K562 (cell line): Measurements from ENCODE around the gene GPR153. TPM values are rescaled to one million over a fixed set of nuclear protein-coding genes. Genes with fewer than 3 reads are reported as not detected.

Experiments
- ATAC-seq: fragments of 200-7000 bp; cut with Tn5 transposase; 3 replicates; pipeline ENCODE4 v1.9.1; 2020; ENCODE audit warnings: moderate library complexity
- BruUV-seq: library from RNA; stranded (reverse); fragments of 400-500 nt; replicated peaks from 2 replicates; lab custom pipeline; 2021; lab: Mats Ljungman, UMichigan
- CTCF ChIA-PET: fragments of 300-600 bp; formaldehyde crosslinking; extraction: SDS; loops from one replicate; lab custom pipeline; 2021; ENCODE audit warnings: low intra/inter-chr PET ratio; lab: Yijun Ruan, JAX
- POLR2A ChIA-PET: fragments of 300-600, 350-650 bp; sonication (Branson Sonifier 250); formaldehyde crosslinking; extraction: SDS; loops from one replicate; lab custom pipeline; 2021; ENCODE audit warnings: antibody characterized with exemption, inconsistent platforms; lab: Yijun Ruan, JAX
- DNase-seq, 4 experiments: peaks; one replicate each; pipeline versions ENCODE4 v3.0.0 to v3.0.0-alpha.2; 2011 to 2018; ENCODE audit warnings: low spot score in 3 of 4, mixed read lengths in 3 of 4; ENCODE audit errors: extremely low read depth in 1 of 4
- FAIRE-seq: peaks from 2 replicates; lab custom pipeline; 2011; peaks lifted over from hg19 to GRCh38; lab: Jason Lieb, UNC
- H2AFZ ChIP-seq: 2 replicates; pipeline ENCODE4 v1.6.0; 2011; ENCODE audit warnings: low read depth, low read length, control low read depth, inconsistent platforms
- H3K27ac ChIP-seq: fragments of 200-600 bp; 3 replicates; pipeline ENCODE4 v1.8.0; 2011; ENCODE audit warnings: low read depth, mild to moderate bottlenecking, control low read depth, inconsistent platforms, low read length, moderate library complexity, mixed read lengths; ENCODE audit errors: extremely low read depth
- H3K27me3 ChIP-seq, 2 experiments: fragments of 300-600 bp in 1 of 2; 2 replicates in 1 of 2; 3 replicates in 1 of 2; pipeline versions ENCODE4 v1.6.0 to v1.8.0; 2011; ENCODE audit warnings: inconsistent platforms in 2 of 2, low read length in 2 of 2, mild to moderate bottlenecking in 1 of 2, mixed read lengths in 1 of 2, moderate library complexity in 1 of 2; ENCODE audit not compliant: control insufficient read depth in 2 of 2, insufficient read depth in 2 of 2
- H3K36me3 ChIP-seq: fragments of 300-600 bp; 3 replicates; pipeline ENCODE4 v1.8.0; 2011; ENCODE audit warnings: mild to moderate bottlenecking, low read length, inconsistent platforms; ENCODE audit not compliant: control insufficient read depth, insufficient read depth
- H3K4me1 ChIP-seq, 2 experiments: fragments of 200-600 bp in 1 of 2; replicated peaks in 1 of 2; 2 replicates in 1 of 2; 3 replicates in 1 of 2; pipeline versions ENCODE4 v1.5.1 to v1.8.0; 2011; ENCODE audit warnings: inconsistent platforms in 2 of 2, low read length in 2 of 2, mild to moderate bottlenecking in 1 of 2, mixed read lengths in 1 of 2, moderate library complexity in 1 of 2; ENCODE audit not compliant: control insufficient read depth in 2 of 2, insufficient read depth in 2 of 2
- H3K4me2 ChIP-seq: 2 replicates; pipeline ENCODE4 v1.6.1; 2011; ENCODE audit warnings: low read length, control low read depth, inconsistent platforms, mixed read lengths; ENCODE audit not compliant: insufficient read depth
- H3K4me3 ChIP-seq: fragments of 200-600 bp; sonication (generic), shearing (Covaris generic); 2 replicates; pipeline ENCODE4 v1.5.1; 2016; ENCODE audit warnings: control low read depth, inconsistent platforms
- H3K79me2 ChIP-seq: fragments of 200-600 bp; 3 replicates; pipeline ENCODE4 v1.8.0; 2011; ENCODE audit warnings: low read length, inconsistent platforms; ENCODE audit not compliant: control insufficient read depth, insufficient read depth
- H3K9ac ChIP-seq, 2 experiments: 2 replicates each; pipeline versions ENCODE4 v1.6.0 to v1.6.1; 2011; ENCODE audit warnings: low read depth in 2 of 2, low read length in 2 of 2, control low read depth in 1 of 2, inconsistent platforms in 1 of 2, mild to moderate bottlenecking in 1 of 2, mixed read lengths in 1 of 2; ENCODE audit not compliant: insufficient read depth in 1 of 2
- H3K9me1 ChIP-seq: one replicate; pipeline ENCODE4 v1.6.0; 2011; ENCODE audit warnings: inconsistent platforms, mild to moderate bottlenecking, low read length, moderate library complexity; ENCODE audit not compliant: control insufficient read depth, insufficient read depth
- H3K9me3 ChIP-seq: replicated peaks from 2 replicates; pipeline ENCODE4 v1.5.1; 2011; ENCODE audit warnings: low read depth, low read length, inconsistent platforms; ENCODE audit not compliant: control insufficient read depth, insufficient read depth
- H4K20me1 ChIP-seq: replicated peaks from 2 replicates; pipeline ENCODE4 v1.6.1; 2011; ENCODE audit warnings: low read length, inconsistent platforms, mixed read lengths; ENCODE audit not compliant: control insufficient read depth, insufficient read depth
- ATF1 ChIP-seq, 2 experiments: fragments of 450-650 bp in 1 of 2; IDR thresholded peaks; 2 replicates each; pipeline ENCODE4 v1.6.1; 2016; ENCODE audit warnings: missing compliant biosample characterization in 1 of 2, missing genetic modification characterization in 1 of 2
- ETS1 ChIP-seq: conservative IDR thresholded peaks from 2 replicates; pipeline ENCODE4 v1.6.1; 2011; ENCODE audit warnings: low read depth, mild to moderate bottlenecking, low read length; ENCODE audit not compliant: control insufficient read depth
- MCM3 ChIP-seq: fragments of 450-650 bp; IDR thresholded peaks from 2 replicates; pipeline ENCODE4 v1.6.1; 2016
- MYC ChIP-seq, 2 experiments: fragments of 250-450 bp in 1 of 2; sonication (Bioruptor Pico) in 1 of 2; IDR thresholded peaks; 2 replicates each; pipeline versions ENCODE4 v1.5.1 to v1.6.1; 2012 to 2021; ENCODE audit warnings: low read depth in 2 of 2, borderline replicate concordance in 1 of 2, improper control_type of control experiment in 1 of 2, low read length in 1 of 2, mild to moderate bottlenecking in 1 of 2, moderate library complexity in 1 of 2
- ZNF146 ChIP-seq: IDR thresholded peaks from one replicate; pipeline ENCODE4 v1.6.1; 2018; ENCODE audit warnings: missing compliant biosample characterization; ENCODE audit not compliant: unreplicated experiment
- WGBS: fragments of 100-300 bp; shearing (Covaris generic); methylation state at CpG from one replicate; pipeline ENCODE4 v1.1.6; 2016; ENCODE audit warnings: low coverage, mixed read lengths; ENCODE audit not compliant: insufficient coverage; ENCODE audit errors: missing lambda C conversion rate; 5-methylcytosine and 5-hydroxymethylcytosine counted together
- in situ Hi-C: fragments of 300-500 bp; cut with MboI; formaldehyde crosslinking; loops from 4 replicates; pipeline ENCODE4 v1.15.0; 2018; ENCODE audit warnings: inconsistent platforms, mixed read lengths
- intact Hi-C: fragments of 100-400 bp; cut with micrococcal nuclease; formaldehyde crosslinking; loops from 2 replicates; pipeline ENCODE4 v1.14.2; 2022
- polyA plus RNA-seq, 8 experiments: library from polyadenylated mRNA; depleted of rRNA in 4 of 8; stranded (reverse) in 5 of 8; unstranded in 3 of 8; fragments of >200 nt; fragmentation: Nextera tagmentation in 2 of 8; fragmentation: Illumina TruSeq in 1 of 8; extraction: Ambion mirVana in 2 of 8; extraction: Trizol in 1 of 8; gene quantifications; 2 replicates each; pipeline versions ENCODE4 v1.2.1 to v1.2.3, GENCODE V29; 2011 to 2014; ENCODE audit warnings: inconsistent platforms in 1 of 8, missing spikeins in 1 of 8
- total RNA-seq, 7 experiments: library from RNA; depleted of rRNA in 6 of 7; stranded (reverse); fragments of >200 nt in 6 of 7; fragmentation: Illumina TruSeq in 2 of 7; extraction: Trizol in 2 of 7; gene quantifications; 2 replicates each; pipeline versions ENCODE4 v1.2.1 to v1.2.3, GENCODE V29; 2011 to 2021; ENCODE audit warnings: low replicate concordance in 1 of 7

GPR153 gene
- total and polyA plus RNA-seq, 9 of the 15 experiments (the other 6 are each of a cell fraction or from before 2014, with no cell fraction given), result 0.01 to 1.5 (median 0.51) TPM

GRCh38 chr1:6276811-6277555 is 16.1 kb upstream of the GPR153 start:
- intact Hi-C loops (no loop called here), in situ Hi-C loops (no loop called here)
- H3K9me1 ChIP-seq, result no peaks in the 10 kb centered on the region
- WGBS, result 72% methylated on average over 14 of the region's 20 CpGs
- no peak overlapping the region for H3K4me2 ChIP-seq
- no peaks in the 10 kb centered on the region for H3K79me2 ChIP-seq
- DNase-seq (peak in 2 of 4 experiments; percentile 31 to 36), ATAC-seq (no peak), FAIRE-seq (no peak)
- ChIA-PET POLR2A (interaction anchor here (0.6 to 0.7 kb wide), 2 partner anchors 115 to 288 kb away, joined by 3 read pairs; no protein-coding TSS in a partner anchor), CTCF (interaction anchor here (0.7 kb wide), 1 partner anchor 174 kb away, joined by 6 read pairs; no protein-coding TSS in a partner anchor)
- H3K4me3 ChIP-seq, result no peak overlapping the region
- no peak for TF ChIP-seq MCM3
- TF ChIP-seq ETS1, result 0 out of 2 replicates have a peak, but pooled peaks have one; percentile 30
- TF ChIP-seq ZNF146 (CRISPR knock-in tag), result no peak
- TF ChIP-seq ATF1 (CRISPR knock-in tag; IDR thresholded peaks at IDR 0.05), result no peak
- 0 out of 2 replicates have a peak, but pooled peaks have one; percentile 7 for TF ChIP-seq ATF1 (tag; IDR thresholded peaks at IDR 0.05)
- TF ChIP-seq MYC (IDR thresholded peaks at IDR 0.05; ENCODE audit: low read depth, low read length), result 0 out of 2 replicates have a peak, but pooled peaks have one; percentile 1
- no peak for TF ChIP-seq MYC (CRISPR knock-in tag; IDR thresholded peaks at IDR 0.05; ENCODE audit: borderline replicate concordance, low read depth)
- H3K4me1 ChIP-seq, result peaks cover 5 to 70% of the 10 kb centered on the region in 2 experiments; a peak in 4 of 5 replicates
- no peak overlapping the region for H3K27ac ChIP-seq
- no peaks in the 10 kb centered on the region for H3K27me3 ChIP-seq
- H3K9ac ChIP-seq, result peak overlapping the region in 1 of 2 experiments; percentile 78; a peak in 2 of 4 replicates
- H2AFZ ChIP-seq, result no peak overlapping the region
- peaks cover 11% of the 10 kb centered on the region; the same call in 1 of the 2 replicates for H4K20me1 ChIP-seq
- BruUV-seq, result no TSS peak
- H3K9me3 ChIP-seq, result no peaks in the 10 kb centered on the region
- H3K36me3 ChIP-seq, result no peaks in the 10 kb centered on the region
